Measurements from ENCODE around the gene POLR2I.

Gene POLR2I

GRCh38 chr19:36152352-36153091 lies 37.8 kb upstream of the POLR2I start, which contains the start of gene COX7A1:
TSS of gene COX7A1 (minus strand) at chr19:36152447. CDS start at chr19:36152407, 40 bp downstream.
- H3K36me3 ChIP-seq (replicated peaks; ENCODE audit: low read depth, low read length) = peaks cover 30% of the 10 kb centered on the region
- H3K27me3 ChIP-seq (ENCODE audit: low read depth, low read length) = no peaks in the 10 kb centered on the region
- H3K4me2 ChIP-seq (ENCODE audit: low read length) = no peak within 1 kb of the TSS
- H2AFZ ChIP-seq (ENCODE audit: low read depth, low read length) = no peak within 1 kb of the TSS
- H3K79me2 ChIP-seq (ENCODE audit: low read length) = no peaks in the 10 kb centered on the region
- no peaks in the 10 kb centered on the region; the same call in 1 of the 2 replicates for H4K20me1 ChIP-seq (ENCODE audit: insufficient read depth, low read length)
- no peaks in the 10 kb centered on the region for H3K4me1 ChIP-seq (ENCODE audit: low read length)
- H3K27ac ChIP-seq (ENCODE audit: low read length) = no peak within 1 kb of the TSS
- no peak for TF ChIP-seq CTCF (IDR thresholded peaks at IDR 0.05; ENCODE audit: low read depth, low read length)
- TF ChIP-seq EZH2phosphoT487 (IDR thresholded peaks at IDR 0.05; ENCODE audit: low read depth) = no peak
- H3K4me3 ChIP-seq (ENCODE audit: low read length) = no peak within 1 kb of the TSS
- no peaks in the 10 kb centered on the region for H3K9me3 ChIP-seq (ENCODE audit: insufficient read depth, low read length)
- H3K9ac ChIP-seq (ENCODE audit: low read length) = no peak within 1 kb of the TSS

- no peaks in the 10 kb centered on the region for H3K9me3 ChIP-seq (ENCODE audit: insufficient read depth, low read length)
- H3K4me3 ChIP-seq (ENCODE audit: low read length) = no peak overlapping the region
- TF ChIP-seq EZH2phosphoT487 (IDR thresholded peaks at IDR 0.05; ENCODE audit: low read depth) = no peak
- TF ChIP-seq CTCF (IDR thresholded peaks at IDR 0.05; ENCODE audit: low read depth, low read length) = no peak
Measured at GRCh38 chr19:36152019-36152351, 37.3 kb upstream of the POLR2I start.

GRCh38 chr19:36151144-36152018 lies 36.7 kb upstream of the POLR2I start:
- Histone ChIP-seq H3K36me3 (replicated peaks; ENCODE audit: low read depth, low read length) (peaks cover 38% of the 10 kb centered on the region), H3K4me1 (ENCODE audit: low read length) (no peaks in the 10 kb centered on the region), H3K79me2 (ENCODE audit: low read length) (no peaks in the 10 kb centered on the region), H3K4me3 (ENCODE audit: low read length) (no peak overlapping the region), H3K27ac (ENCODE audit: low read length) (no peak overlapping the region), H2AFZ (ENCODE audit: low read depth, low read length) (no peak overlapping the region), H3K4me2 (ENCODE audit: low read length) (no peak overlapping the region), H4K20me1 (ENCODE audit: insufficient read depth, low read length) (no peaks in the 10 kb centered on the region; the same call in 1 of the 2 replicates), H3K9me3 (ENCODE audit: insufficient read depth, low read length) (no peaks in the 10 kb centered on the region), H3K27me3 (ENCODE audit: low read depth, low read length) (no peaks in the 10 kb centered on the region), H3K9ac (ENCODE audit: low read length) (no peak overlapping the region)
- no peak for TF ChIP-seq EZH2phosphoT487 (IDR thresholded peaks at IDR 0.05; ENCODE audit: low read depth)
- TF ChIP-seq CTCF (IDR thresholded peaks at IDR 0.05; ENCODE audit: low read depth, low read length) = no peak

More at GRCh38 chr19:36152019-36152351, 37.3 kb upstream of the POLR2I start:
- H4K20me1 ChIP-seq (ENCODE audit: insufficient read depth, low read length) = no peaks in the 10 kb centered on the region; the same call in 1 of the 2 replicates
- no peaks in the 10 kb centered on the region for H3K4me1 ChIP-seq (ENCODE audit: low read length)
- no peaks in the 10 kb centered on the region for H3K79me2 ChIP-seq (ENCODE audit: low read length)
- no peak overlapping the region for H3K27ac ChIP-seq (ENCODE audit: low read length)
- no peak overlapping the region for H3K4me2 ChIP-seq (ENCODE audit: low read length)
- no peak overlapping the region for H2AFZ ChIP-seq (ENCODE audit: low read depth, low read length)
- H3K36me3 ChIP-seq (replicated peaks; ENCODE audit: low read depth, low read length) = peaks cover 33% of the 10 kb centered on the region
- no peaks in the 10 kb centered on the region for H3K27me3 ChIP-seq (ENCODE audit: low read depth, low read length)
- H3K9ac ChIP-seq (ENCODE audit: low read length) = no peak overlapping the region

GRCh38 chr19:36150586-36150985 lies 35.9 kb upstream of the POLR2I start:
- H3K4me2 ChIP-seq (ENCODE audit: low read length) = no peak overlapping the region
- no peak for TF ChIP-seq CTCF (IDR thresholded peaks at IDR 0.05; ENCODE audit: low read depth, low read length)
- no peak for TF ChIP-seq EZH2phosphoT487 (IDR thresholded peaks at IDR 0.05; ENCODE audit: low read depth)
- H3K9me3 ChIP-seq (ENCODE audit: insufficient read depth, low read length) = no peaks in the 10 kb centered on the region
- no peaks in the 10 kb centered on the region for H3K4me1 ChIP-seq (ENCODE audit: low read length)
- H3K9ac ChIP-seq (ENCODE audit: low read length) = no peak overlapping the region
- H3K27ac ChIP-seq (ENCODE audit: low read length) = no peak overlapping the region
- no peaks in the 10 kb centered on the region for H3K79me2 ChIP-seq (ENCODE audit: low read length)
- no peaks in the 10 kb centered on the region for H3K27me3 ChIP-seq (ENCODE audit: low read depth, low read length)
- H2AFZ ChIP-seq (ENCODE audit: low read depth, low read length) = no peak overlapping the region
- H3K36me3 ChIP-seq (replicated peaks; ENCODE audit: low read depth, low read length) = peaks cover 46% of the 10 kb centered on the region
- no peaks in the 10 kb centered on the region; the same call in 1 of the 2 replicates for H4K20me1 ChIP-seq (ENCODE audit: insufficient read depth, low read length)
- no peak overlapping the region for H3K4me3 ChIP-seq (ENCODE audit: low read length)
